GM12878 (cell line): Measurements from ENCODE around the gene RP2. TPM values are rescaled to one million over a fixed set of nuclear protein-coding genes. Genes with fewer than 3 reads are reported as not detected.
A peak's percentile ranks its signal among the peaks of the same experiment; 100 is the strongest.

ENCODE experiments used
- BCL3 ChIP-seq: IDR thresholded peaks from 2 replicates; pipeline ENCODE4 v1.6.1; 2011; ENCODE audit warnings: borderline replicate concordance, low read depth, mild to moderate bottlenecking, moderate library complexity, low read length; ENCODE audit not compliant: insufficient read depth, poor library complexity, severe bottlenecking
- BCLAF1 ChIP-seq: fragments of 450-650 bp; IDR thresholded peaks from 2 replicates; pipeline ENCODE4 v1.6.1; 2017; ENCODE audit warnings: antibody characterized with exemption, mild to moderate bottlenecking, moderate library complexity
- CREM ChIP-seq: IDR thresholded peaks from 2 replicates; pipeline ENCODE4 v1.6.1; 2014; ENCODE audit warnings: antibody characterized with exemption, low read depth
- FOXM1 ChIP-seq: IDR thresholded peaks from 2 replicates; pipeline ENCODE4 v1.6.1; 2012; ENCODE audit warnings: low read depth, mild to moderate bottlenecking, inconsistent platforms, low read length, moderate library complexity
- HDAC6 ChIP-seq: fragments of 200-600 bp; sonication (generic); IDR thresholded peaks from one replicate; pipeline ENCODE4 v1.8.0; 2017; ENCODE audit warnings: antibody characterized with exemption; ENCODE audit not compliant: unreplicated experiment
- IKZF2 ChIP-seq, 2 experiments: fragments of 450-650 bp; IDR thresholded peaks; 2 replicates each; pipeline ENCODE4 v1.6.1; 2017; ENCODE audit warnings: mild to moderate bottlenecking in 2 of 2, moderate library complexity in 2 of 2
- LARP7 ChIP-seq: fragments of 450-650 bp; IDR thresholded peaks from 2 replicates; pipeline ENCODE4 v1.6.1; 2017; ENCODE audit warnings: mild to moderate bottlenecking
- MLLT1 ChIP-seq: fragments of 450-650 bp; IDR thresholded peaks from 2 replicates; pipeline ENCODE4 v1.6.1; 2016; ENCODE audit warnings: mild to moderate bottlenecking
- MYC ChIP-seq: IDR thresholded peaks from 2 replicates; pipeline ENCODE4 v1.6.1; 2011; ENCODE audit warnings: mild to moderate bottlenecking, low read length, moderate library complexity, inconsistent platforms; ENCODE audit not compliant: insufficient read depth, insufficient replicate concordance, insufficient read length, severe bottlenecking
- NFXL1 ChIP-seq: fragments of 450-650 bp; IDR thresholded peaks from 2 replicates; pipeline ENCODE4 v1.6.1; 2017; ENCODE audit warnings: antibody characterized with exemption, mild to moderate bottlenecking, borderline replicate concordance
- PKNOX1 ChIP-seq: fragments of 450-650 bp; IDR thresholded peaks from 2 replicates; pipeline ENCODE4 v1.6.1; 2016; ENCODE audit warnings: mild to moderate bottlenecking
- POLR2A ChIP-seq: IDR thresholded peaks from 2 replicates; pipeline ENCODE4 v1.6.1; 2011; ENCODE audit warnings: low read depth, mild to moderate bottlenecking, low read length
- RELA ChIP-seq: fragments of 450-650 bp; IDR thresholded peaks from 2 replicates; pipeline ENCODE4 v1.8.0; 2014; ENCODE audit warnings: borderline replicate concordance; ENCODE audit not compliant: partially characterized antibody
- SMAD1 ChIP-seq: fragments of 450-650 bp; IDR thresholded peaks from 2 replicates; pipeline ENCODE4 v1.6.1; 2018; ENCODE audit warnings: mild to moderate bottlenecking, low read depth; ENCODE audit not compliant: partially characterized antibody
- SMC3 ChIP-seq: IDR thresholded peaks from 2 replicates; pipeline ENCODE4 v1.6.1; 2011; ENCODE audit warnings: low read length, improper control_type of control experiment, borderline replicate concordance
- SREBF1 ChIP-seq: IDR thresholded peaks from 2 replicates; pipeline ENCODE4 v1.6.1; 2012; ENCODE audit warnings: mild to moderate bottlenecking, low read length
- STAT1 ChIP-seq: fragments of 450-650 bp; conservative IDR thresholded peaks from 2 replicates; pipeline ENCODE4 v1.6.1; 2014; ENCODE audit warnings: antibody characterized with exemption, mild to moderate bottlenecking
- SUPT20H ChIP-seq: IDR thresholded peaks from 2 replicates; pipeline ENCODE4 v1.6.1; 2011; ENCODE audit warnings: low read depth, mild to moderate bottlenecking, low read length, moderate library complexity, borderline replicate concordance; ENCODE audit not compliant: control insufficient read depth
- TARDBP ChIP-seq: IDR thresholded peaks from 2 replicates; pipeline ENCODE4 v1.6.1; 2016; ENCODE audit warnings: borderline replicate concordance
- TBL1XR1 ChIP-seq: IDR thresholded peaks from 2 replicates; pipeline ENCODE4 v1.6.1; 2012; ENCODE audit warnings: low read depth, low read length, improper control_type of control experiment
- TCF3 ChIP-seq: IDR thresholded peaks from 2 replicates; pipeline ENCODE4 v1.6.1; 2012; ENCODE audit warnings: low read depth, mild to moderate bottlenecking, low read length, borderline replicate concordance; ENCODE audit not compliant: insufficient read depth
- polyA plus RNA-seq, 11 experiments: library from polyadenylated mRNA; depleted of rRNA in 4 of 11; unstranded in 6 of 11; stranded (reverse) in 5 of 11; fragments of >200 nt; fragmentation: Nextera tagmentation in 4 of 11; fragmentation: Illumina TruSeq in 1 of 11; extraction: Ambion mirVana in 4 of 11; extraction: Trizol in 1 of 11; gene quantifications; 1 replicate in 1 of 11; 2 replicates in 10 of 11; pipeline versions ENCODE4 v1.2.1 to v1.2.3, GENCODE V29; 2011 to 2016; ENCODE audit warnings: inconsistent platforms in 2 of 11, missing spikeins in 2 of 11, low read depth in 1 of 11
- total RNA-seq, 4 experiments: library from RNA; depleted of rRNA in 3 of 4; stranded (reverse); fragments of >200 nt in 3 of 4; fragmentation: Illumina TruSeq in 1 of 4; extraction: Trizol in 1 of 4; gene quantifications; 2 replicates each; pipeline versions ENCODE4 v1.2.1 to v1.2.3, GENCODE V29; 2013 to 2021

The RP2 gene
- total and polyA plus RNA-seq, 10 of the 15 experiments (the other 5 are each of a cell fraction or from before 2014, with no cell fraction given): 3.5 to 11.0 (median 5.7) TPM

GRCh38 chrX:46791927-46792809, 44.7 kb upstream of the RP2 start (continued):
- TF ChIP-seq TCF3: no peak
- TF ChIP-seq MLLT1: no peak
- TF ChIP-seq CREM: 0 out of 2 replicates have a peak, but pooled peaks have one; percentile 12
- no peak for TF ChIP-seq TBL1XR1
- no peak for TF ChIP-seq STAT1
- TF ChIP-seq LARP7: no peak
- no peak for TF ChIP-seq SUPT20H
- no peak for TF ChIP-seq BCL3
- TF ChIP-seq NFXL1: no peak
- 0 out of 2 replicates have a peak, but pooled peaks have one; percentile 22 for TF ChIP-seq FOXM1
- no peak for TF ChIP-seq BCLAF1
- TF ChIP-seq SMC3: no peak
- TF ChIP-seq RELA: no peak
- TF ChIP-seq IKZF2 (IDR thresholded peaks at IDR 0.05): peak; percentile 61 to 65; a peak in 3 of 4 replicates
- TF ChIP-seq SMAD1: no peak
- no peak for TF ChIP-seq MYC
- TF ChIP-seq PKNOX1: no peak
- TF ChIP-seq TARDBP: no peak
- TF ChIP-seq SREBF1: no peak
- TF ChIP-seq POLR2A: no peak
- no peak for TF ChIP-seq HDAC6
